AG04449 (cell line): ENCODE data around the gene PRR9.

Experiments
- CTCF ChIA-PET: fragments of 350-600 bp; formaldehyde crosslinking; extraction: SDS; loops from one replicate; lab custom pipeline; 2021; ENCODE audit warnings: antibody characterized with exemption; lab: Yijun Ruan, JAX
- POLR2A ChIA-PET: fragments of 400-600, 350-600 bp; formaldehyde crosslinking; extraction: SDS; loops from one replicate; lab custom pipeline; 2020; ENCODE audit warnings: antibody characterized with exemption, inconsistent platforms; lab: Yijun Ruan, JAX
- DNase-seq: peaks from one replicate; pipeline ENCODE4 v3.0.0-alpha.2; 2010; ENCODE audit warnings: low read depth, low spot score
- H3K4me3 ChIP-seq: 2 replicates; pipeline ENCODE4 v1.5.1; 2011; ENCODE audit warnings: low read depth, mild to moderate bottlenecking, control low read depth, low read length
- TF ChIP-seq, protein P1 (sequence below): IDR thresholded peaks from one replicate; pipeline ENCODE4 v1.5.1; 2011; ENCODE audit warnings: mild to moderate bottlenecking, moderate library complexity, low read length, control low read depth, inconsistent platforms; ENCODE audit not compliant: insufficient read depth; ENCODE audit errors: missing control alignments

Gene PRR9

DNA sequence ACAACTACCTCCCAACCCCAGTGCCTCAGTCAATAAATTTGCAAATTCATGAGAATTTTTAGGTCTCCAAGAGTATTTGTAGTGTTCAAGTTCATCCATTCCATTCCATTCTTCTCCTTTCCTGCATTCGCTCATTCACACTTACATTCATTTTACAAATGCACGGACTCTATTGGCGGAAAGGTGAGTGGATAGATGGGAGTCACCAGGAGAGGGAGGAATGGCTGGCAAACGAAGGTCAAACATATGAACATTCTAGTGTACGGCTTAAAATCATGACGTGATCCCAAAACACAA, 44.6 kb downstream of the PRR9 start:
- TF ChIP-seq, protein P1, sequence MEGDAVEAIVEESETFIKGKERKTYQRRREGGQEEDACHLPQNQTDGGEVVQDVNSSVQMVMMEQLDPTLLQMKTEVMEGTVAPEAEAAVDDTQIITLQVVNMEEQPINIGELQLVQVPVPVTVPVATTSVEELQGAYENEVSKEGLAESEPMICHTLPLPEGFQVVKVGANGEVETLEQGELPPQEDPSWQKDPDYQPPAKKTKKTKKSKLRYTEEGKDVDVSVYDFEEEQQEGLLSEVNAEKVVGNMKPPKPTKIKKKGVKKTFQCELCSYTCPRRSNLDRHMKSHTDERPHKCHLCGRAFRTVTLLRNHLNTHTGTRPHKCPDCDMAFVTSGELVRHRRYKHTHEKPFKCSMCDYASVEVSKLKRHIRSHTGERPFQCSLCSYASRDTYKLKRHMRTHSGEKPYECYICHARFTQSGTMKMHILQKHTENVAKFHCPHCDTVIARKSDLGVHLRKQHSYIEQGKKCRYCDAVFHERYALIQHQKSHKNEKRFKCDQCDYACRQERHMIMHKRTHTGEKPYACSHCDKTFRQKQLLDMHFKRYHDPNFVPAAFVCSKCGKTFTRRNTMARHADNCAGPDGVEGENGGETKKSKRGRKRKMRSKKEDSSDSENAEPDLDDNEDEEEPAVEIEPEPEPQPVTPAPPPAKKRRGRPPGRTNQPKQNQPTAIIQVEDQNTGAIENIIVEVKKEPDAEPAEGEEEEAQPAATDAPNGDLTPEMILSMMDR = no peak
- no peak for DNase-seq
- H3K4me3 ChIP-seq = peak overlapping the region; percentile 40; the same call in 1 of the 2 replicates
- CTCF ChIA-PET = interaction anchor here (1.0 kb wide), 1 partner anchor 33 kb away, joined by 3 read pairs; no protein-coding TSS in a partner anchor
- POLR2A ChIA-PET = no interaction called here

DNA sequence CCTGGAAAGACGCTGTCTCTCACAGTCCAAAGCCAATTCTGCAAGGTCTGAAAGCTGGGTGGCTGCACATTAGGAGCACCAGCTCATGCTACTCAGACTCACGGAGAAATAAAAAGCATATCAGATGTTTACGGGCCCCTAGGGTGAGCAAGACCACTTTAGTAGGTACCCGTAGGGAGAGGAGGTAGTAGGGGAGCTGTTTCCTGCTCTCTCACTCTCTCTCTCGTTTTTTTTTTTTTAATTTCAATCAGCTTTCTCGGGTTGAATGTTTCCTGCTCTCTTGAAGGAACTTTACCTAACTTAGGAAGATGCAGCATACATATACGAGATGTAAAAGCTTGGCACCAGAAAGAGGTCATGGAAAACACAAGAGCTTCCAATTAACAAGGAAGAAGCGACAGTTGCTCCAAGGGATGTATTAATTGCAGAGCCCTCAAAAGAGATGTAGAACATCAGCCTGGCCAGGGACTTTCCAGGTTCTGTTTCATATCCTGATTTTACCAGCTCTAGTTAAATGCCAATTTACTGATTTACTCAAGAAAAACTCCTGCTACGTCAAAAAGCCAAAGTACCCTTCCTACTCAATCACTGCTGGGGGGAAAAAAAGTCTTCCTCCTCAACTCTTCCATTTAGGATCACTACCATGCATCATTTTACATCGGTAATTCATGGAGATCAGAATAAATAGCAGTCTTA, 45.2 kb downstream of the PRR9 start:
- ChIA-PET POLR2A (no interaction called here), CTCF (interaction anchor here (1.0 kb wide), 1 partner anchor 34 kb away, joined by 3 read pairs; no protein-coding TSS in a partner anchor)
- TF ChIP-seq, protein P1 = no peak
- DNase-seq = no peak
- no peak overlapping the region for H3K4me3 ChIP-seq

DNA sequence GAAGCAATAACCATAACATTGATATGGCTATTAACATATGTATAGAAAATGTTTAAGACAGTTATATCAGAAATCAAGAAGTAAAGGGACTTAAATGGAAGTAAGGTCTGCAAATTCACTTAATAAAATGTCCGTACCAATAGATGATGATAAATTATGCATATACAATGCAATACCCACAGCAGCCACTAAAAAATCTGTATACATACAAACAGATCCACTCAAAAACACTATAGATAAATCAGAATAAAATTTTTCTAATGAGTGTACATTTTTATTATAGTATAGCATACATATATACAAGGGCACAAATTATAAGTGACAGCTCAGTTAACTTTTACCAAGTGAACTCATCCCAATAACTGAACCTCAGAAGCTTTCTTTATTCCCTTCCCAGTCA, 48.1 kb downstream of the PRR9 start:
- CTCF ChIA-PET = no interaction called here
- DNase-seq = no peak
- POLR2A ChIA-PET = no interaction called here
- TF ChIP-seq, protein P1 = no peak
- no peak overlapping the region for H3K4me3 ChIP-seq
